ENCODE data around the gene PTPRB.

DNA sequence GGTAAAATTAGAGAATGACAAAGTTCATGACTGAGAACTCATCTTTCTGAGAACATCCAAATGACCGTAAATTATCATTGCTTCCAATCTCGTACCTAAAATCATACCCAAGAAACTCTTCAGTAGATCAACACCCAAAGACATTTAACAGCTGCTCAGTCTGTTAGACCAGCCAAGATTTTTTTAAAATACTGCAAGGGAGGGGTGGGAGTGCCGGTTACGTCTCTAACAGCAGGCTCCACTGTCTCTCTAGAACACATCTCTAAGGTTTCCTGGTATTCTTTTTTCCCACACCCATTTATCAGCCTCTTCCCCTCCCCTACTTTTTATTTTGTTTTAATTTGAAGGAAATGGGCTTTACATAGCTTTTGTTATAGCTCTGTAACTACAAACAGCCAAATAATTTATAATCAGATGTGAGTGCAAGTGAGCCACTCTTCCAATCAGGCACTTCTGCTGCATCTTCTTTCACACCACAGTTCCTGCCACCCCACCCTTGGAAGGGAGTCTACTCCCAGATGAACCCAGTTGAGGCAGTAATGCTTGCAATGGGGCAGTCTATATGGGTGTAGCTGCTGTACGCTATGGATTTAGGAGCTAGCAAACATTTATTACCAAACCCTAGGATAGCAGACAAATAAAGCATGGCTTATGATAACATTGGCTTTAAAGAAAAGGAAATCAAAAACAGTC lies 21.9 kb downstream of the PTPRB start:
- TF ChIP-seq, protein P1, sequence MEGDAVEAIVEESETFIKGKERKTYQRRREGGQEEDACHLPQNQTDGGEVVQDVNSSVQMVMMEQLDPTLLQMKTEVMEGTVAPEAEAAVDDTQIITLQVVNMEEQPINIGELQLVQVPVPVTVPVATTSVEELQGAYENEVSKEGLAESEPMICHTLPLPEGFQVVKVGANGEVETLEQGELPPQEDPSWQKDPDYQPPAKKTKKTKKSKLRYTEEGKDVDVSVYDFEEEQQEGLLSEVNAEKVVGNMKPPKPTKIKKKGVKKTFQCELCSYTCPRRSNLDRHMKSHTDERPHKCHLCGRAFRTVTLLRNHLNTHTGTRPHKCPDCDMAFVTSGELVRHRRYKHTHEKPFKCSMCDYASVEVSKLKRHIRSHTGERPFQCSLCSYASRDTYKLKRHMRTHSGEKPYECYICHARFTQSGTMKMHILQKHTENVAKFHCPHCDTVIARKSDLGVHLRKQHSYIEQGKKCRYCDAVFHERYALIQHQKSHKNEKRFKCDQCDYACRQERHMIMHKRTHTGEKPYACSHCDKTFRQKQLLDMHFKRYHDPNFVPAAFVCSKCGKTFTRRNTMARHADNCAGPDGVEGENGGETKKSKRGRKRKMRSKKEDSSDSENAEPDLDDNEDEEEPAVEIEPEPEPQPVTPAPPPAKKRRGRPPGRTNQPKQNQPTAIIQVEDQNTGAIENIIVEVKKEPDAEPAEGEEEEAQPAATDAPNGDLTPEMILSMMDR (IDR thresholded peaks at IDR 0.05): no peak
- TF ChIP-seq POLR2A (IDR thresholded peaks at IDR 0.05): no peak
- TF ChIP-seq EP300 (IDR thresholded peaks at IDR 0.05): no peak
- TF ChIP-seq POLR2AphosphoS5 (IDR thresholded peaks at IDR 0.05): no peak
